ENCODE results near the gene PDS5B. TPM values are rescaled to one million over a fixed set of nuclear protein-coding genes. Genes with fewer than 3 reads are reported as not detected.

The PDS5B gene
- total and polyA plus RNA-seq, 8 donors: 4.3 to 121 (median 24.7) TPM

- Histone ChIP-seq H3K4me1 (peaks cover 0 to 62% (median 25%) of the 10 kb centered on the region in 4 donors), H3K27me3 (no peaks in the 10 kb centered on the region), H3K4me3 (no peak overlapping the region), H3K27ac (no peak overlapping the region), H3K36me3 (no peaks in the 10 kb centered on the region), H3K9me3 (no peaks in the 10 kb centered on the region)
- no peak for DNase-seq
- TF ChIP-seq CTCF (IDR thresholded peaks at IDR 0.05): no peak
- no peak for TF ChIP-seq POLR2AphosphoS5 (IDR thresholded peaks at IDR 0.05)
- TF ChIP-seq EP300 (IDR thresholded peaks at IDR 0.05): no peak
- no peak for TF ChIP-seq POLR2A (IDR thresholded peaks at IDR 0.05)
- intact Hi-C loops (cut with DNase I; ENCODE audit: low total_unique reads): no loop called here
- WGBS, 5 donors: 71 to 97% (median 81%) methylated on average over 2 of the region's 2 CpGs
These were observed 43.1 kb downstream of the PDS5B start for GRCh38 chr13:32629313-32629712.

GRCh38 chr13:32629866-32630265 is 43.6 kb downstream of the PDS5B start:
- no peak for DNase-seq
- H3K4me3 ChIP-seq: no peak overlapping the region
- no peaks in the 10 kb centered on the region for H3K9me3 ChIP-seq
- no peaks in the 10 kb centered on the region for H3K27me3 ChIP-seq
- intact Hi-C loops (cut with DNase I; ENCODE audit: low total_unique reads): no loop called here
- H3K27ac ChIP-seq: no peak overlapping the region
- WGBS, 5 donors: 86 to 91% (median 88%) methylated on average over 1 of the region's 1 CpG
- H3K4me1 ChIP-seq: peaks cover 0 to 60% (median 23%) of the 10 kb centered on the region in 4 donors
- TF ChIP-seq EP300 (IDR thresholded peaks at IDR 0.05) (no peak), POLR2A (IDR thresholded peaks at IDR 0.05) (no peak), POLR2AphosphoS5 (IDR thresholded peaks at IDR 0.05) (no peak), CTCF (IDR thresholded peaks at IDR 0.05) (no peak)
- no peaks in the 10 kb centered on the region for H3K36me3 ChIP-seq

GRCh38 chr13:32632343-32632909 is 46.2 kb downstream of the PDS5B start:
- no peak overlapping the region for H3K4me3 ChIP-seq
- no peaks in the 10 kb centered on the region for H3K9me3 ChIP-seq
- no peak overlapping the region for H3K27ac ChIP-seq
- H3K36me3 ChIP-seq: no peaks in the 10 kb centered on the region
- no peaks in the 10 kb centered on the region for H3K27me3 ChIP-seq
- TF ChIP-seq POLR2A (IDR thresholded peaks at IDR 0.05) (no peak), EP300 (IDR thresholded peaks at IDR 0.05) (no peak)
- intact Hi-C loops (cut with DNase I; ENCODE audit: low total_unique reads): no loop called here
- peaks cover 0 to 38% (median 10%) of the 10 kb centered on the region in 4 donors for H3K4me1 ChIP-seq
- WGBS, 5 donors: 84 to 96% (median 91%) methylated on average over 3 of the region's 3 CpGs
- no peak for DNase-seq

GRCh38 chr13:32636711-32637110 is 50.5 kb downstream of the PDS5B start:
- TF ChIP-seq POLR2AphosphoS5 (IDR thresholded peaks at IDR 0.05) (no peak), POLR2A (IDR thresholded peaks at IDR 0.05) (no peak), EP300 (IDR thresholded peaks at IDR 0.05) (no peak), CTCF (IDR thresholded peaks at IDR 0.05) (no peak)
- Histone ChIP-seq H3K27me3 (no peaks in the 10 kb centered on the region), H3K27ac (no peak overlapping the region), H3K4me3 (no peak overlapping the region), H3K36me3 (no peaks in the 10 kb centered on the region), H3K4me1 (peaks cover 0 to 42% (median 16%) of the 10 kb centered on the region in 4 donors), H3K9me3 (no peaks in the 10 kb centered on the region)
- intact Hi-C loops (cut with DNase I; ENCODE audit: low total_unique reads): no loop called here
- DNase-seq: no peak
- WGBS, 5 donors: 89 to 93% (median 90%) methylated on average over 1 of the region's 1 CpG

GRCh38 chr13:32638739-32639138 is 52.5 kb downstream of the PDS5B start:
- Histone ChIP-seq H3K4me3 (no peak overlapping the region), H3K27me3 (no peaks in the 10 kb centered on the region), H3K27ac (no peak overlapping the region), H3K9me3 (no peaks in the 10 kb centered on the region), H3K36me3 (no peaks in the 10 kb centered on the region), H3K4me1 (peaks cover 5 to 44% (median 23%) of the 10 kb centered on the region in 4 donors)
- 73 to 76% (median 75%) methylated on average over 9 of the region's 9 CpGs for WGBS, 5 donors
- intact Hi-C loops (cut with DNase I; ENCODE audit: low total_unique reads): no loop called here
- no peak for DNase-seq
- no peak for TF ChIP-seq EP300 (IDR thresholded peaks at IDR 0.05)
- no peak for TF ChIP-seq CTCF (IDR thresholded peaks at IDR 0.05)
- TF ChIP-seq POLR2AphosphoS5 (IDR thresholded peaks at IDR 0.05): no peak
